SU-DHL-6 (cell line): ENCODE results near the gene SLX9.
"Not testable (repeated sequence)": the region's sequence is repeated elsewhere in the genome, so short reads cannot be mapped to it uniquely, and the experiment has no call there.

Experiments
- H2AFZ ChIP-seq: fragments of 200-600 bp; sonication (generic); 2 replicates; pipeline ENCODE4 v1.6.1; 2014; ENCODE audit warnings: low read depth, mild to moderate bottlenecking, moderate library complexity, mixed read lengths, antibody characterized with exemption, low read length; ENCODE audit not compliant: severe bottlenecking
- H3F3A ChIP-seq: fragments of 200-600 bp; shearing (Covaris generic); 2 replicates; pipeline ENCODE4 v1.6.0; 2016; ENCODE audit warnings: antibody characterized with exemption, mild to moderate bottlenecking; ENCODE audit not compliant: insufficient read depth
- H3K27ac ChIP-seq: fragments of 200-600 bp; sonication (generic); 2 replicates; pipeline ENCODE4 v1.5.1; 2016; ENCODE audit warnings: low read depth, mild to moderate bottlenecking, low read length, moderate library complexity, mixed read lengths
- H3K27me3 ChIP-seq: fragments of 200-600 bp; sonication (generic), shearing (Covaris generic); 2 replicates; pipeline ENCODE4 v1.6.0; 2014; ENCODE audit warnings: mild to moderate bottlenecking, low read length
- H3K36me3 ChIP-seq: fragments of 200-600 bp; sonication (generic); 2 replicates; pipeline ENCODE4 v1.6.1; 2014; ENCODE audit warnings: mild to moderate bottlenecking, low read length, mixed read lengths
- H3K4me2 ChIP-seq: fragments of 300-600, 200-600 bp; shearing (Covaris generic), sonication (generic); 2 replicates; pipeline ENCODE4 v1.6.0; 2014; ENCODE audit warnings: low read length, low read depth, mild to moderate bottlenecking; ENCODE audit not compliant: poor library complexity, severe bottlenecking
- H3K4me3 ChIP-seq: fragments of 200-600 bp; sonication (generic); 2 replicates; pipeline ENCODE4 v1.5.1; 2014; ENCODE audit warnings: antibody characterized with exemption, low read length, mild to moderate bottlenecking, mixed read lengths; ENCODE audit not compliant: insufficient read depth, poor library complexity, severe bottlenecking
- H3K79me2 ChIP-seq: fragments of 200-600 bp; sonication (generic); 2 replicates; pipeline ENCODE4 v1.6.1; 2014; ENCODE audit warnings: mild to moderate bottlenecking, low read length, moderate library complexity; ENCODE audit not compliant: insufficient read depth
- H3K9ac ChIP-seq: fragments of 200-600 bp; sonication (generic); 2 replicates; pipeline ENCODE4 v1.7.0; 2014; ENCODE audit warnings: mild to moderate bottlenecking, low read length
- H3K9me2 ChIP-seq: fragments of 200-600 bp; sonication (generic); replicated peaks from 2 replicates; pipeline ENCODE4 v1.6.1; 2014; ENCODE audit warnings: low read length; ENCODE audit not compliant: insufficient read depth
- H3K9me3 ChIP-seq: fragments of 200-600 bp; sonication (generic); 2 replicates; pipeline ENCODE4 v1.6.1; 2014; ENCODE audit warnings: low read length, mixed read lengths; ENCODE audit not compliant: insufficient read depth
- H4K20me1 ChIP-seq: fragments of 200-600 bp; sonication (generic); 2 replicates; pipeline ENCODE4 v1.6.1; 2014; ENCODE audit warnings: low read depth, mild to moderate bottlenecking, antibody characterized with exemption, low read length, moderate library complexity, mixed read lengths
- CTCF ChIP-seq: fragments of 200-600 bp; sonication (generic); IDR thresholded peaks from one replicate; pipeline ENCODE4 v1.5.1; 2017; ENCODE audit warnings: antibody characterized with exemption, mild to moderate bottlenecking, low read length, moderate library complexity; ENCODE audit not compliant: insufficient read depth, poor library complexity, severe bottlenecking
- EZH2phosphoT487 ChIP-seq: fragments of 200-600 bp; sonication (generic), shearing (Covaris generic); conservative IDR thresholded peaks from 2 replicates; pipeline ENCODE4 v1.6.1; 2018; ENCODE audit warnings: mild to moderate bottlenecking, antibody characterized with exemption, low read length, moderate library complexity, mixed read lengths

SLX9 gene

GRCh38 chr21:44912158-44912473 lies 27.7 kb upstream of the SLX9 start:
- TF ChIP-seq CTCF (no peak), EZH2phosphoT487 (no peak)
- no peak overlapping the region for H3K4me2 ChIP-seq
- H3K36me3 ChIP-seq = no peaks in the 10 kb centered on the region
- H3F3A ChIP-seq = no peaks in the 10 kb centered on the region
- H3K27me3 ChIP-seq = no peaks in the 10 kb centered on the region
- H2AFZ ChIP-seq = no peak overlapping the region
- no peaks in the 10 kb centered on the region for H4K20me1 ChIP-seq
- no peaks in the 10 kb centered on the region for H3K79me2 ChIP-seq
- no peaks in the 10 kb centered on the region for H3K9me2 ChIP-seq
- no peak overlapping the region for H3K27ac ChIP-seq
- no peaks in the 10 kb centered on the region for H3K9me3 ChIP-seq
- no peak overlapping the region for H3K9ac ChIP-seq
- H3K4me3 ChIP-seq = no peak overlapping the region

- H3K4me2 ChIP-seq, H3K79me2 ChIP-seq, H3K27ac ChIP-seq, H3K9me2 ChIP-seq, H3K36me3 ChIP-seq, H4K20me1 ChIP-seq, H3K9ac ChIP-seq, H3F3A ChIP-seq, H3K4me3 ChIP-seq, H3K9me3 ChIP-seq, H3K27me3 ChIP-seq, H2AFZ ChIP-seq: not testable (repeated sequence)
These were observed 27.1 kb upstream of the SLX9 start for GRCh38 chr21:44912506-44913412.

- Histone ChIP-seq H3K9ac (no peak overlapping the region), H3F3A (no peaks in the 10 kb centered on the region), H3K36me3 (no peaks in the 10 kb centered on the region), H3K27me3 (no peaks in the 10 kb centered on the region), H3K9me2 (no peaks in the 10 kb centered on the region), H3K4me2 (no peak overlapping the region), H3K27ac (no peak overlapping the region), H4K20me1 (no peaks in the 10 kb centered on the region), H3K79me2 (no peaks in the 10 kb centered on the region), H2AFZ (no peak overlapping the region), H3K4me3 (no peak overlapping the region), H3K9me3 (no peaks in the 10 kb centered on the region)
- TF ChIP-seq CTCF (no peak), EZH2phosphoT487 (no peak)
These were observed 26.2 kb upstream of the SLX9 start for GRCh38 chr21:44913425-44914175.
